ENCODE results near the gene CPNE9. TPM values are rescaled to one million over a fixed set of nuclear protein-coding genes. Genes with fewer than 3 reads are reported as not detected.

CPNE9 gene
- total RNA-seq, 1 donor from 2014 or later: 0.42 TPM

DNA sequence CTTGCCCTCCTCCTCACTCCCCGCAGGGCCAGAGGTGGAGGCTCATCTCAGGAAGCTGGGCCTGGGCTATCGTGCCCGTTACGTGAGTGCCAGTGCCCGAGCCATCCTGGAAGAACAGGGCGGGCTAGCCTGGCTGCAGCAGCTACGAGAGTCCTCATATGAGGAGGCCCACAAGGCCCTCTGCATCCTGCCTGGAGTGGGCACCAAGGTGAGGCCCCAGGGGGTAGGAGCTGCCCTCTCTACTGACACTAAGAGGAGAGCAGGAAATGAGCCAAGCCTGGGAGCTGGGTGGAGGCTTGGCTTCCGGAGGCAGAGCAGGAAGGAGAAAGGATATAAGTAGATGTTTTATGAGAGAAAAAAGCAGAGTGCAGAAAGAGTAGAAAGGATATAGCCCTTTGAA is 51.0 kb downstream of the CPNE9 start:
- peak overlapping the region; percentile 55 for H3K27ac Mint-ChIP-seq
- no peak for DNase-seq (ENCODE audit: low spot score in 2 of 2, unreplicated experiment in 2 of 2)
- H3K36me3 Mint-ChIP-seq: peaks cover 29% of the 10 kb centered on the region
- peaks cover 14% of the 10 kb centered on the region for H3K4me1 Mint-ChIP-seq
- no peaks in the 10 kb centered on the region for H3K27me3 Mint-ChIP-seq (ENCODE audit: low read depth)
- no peaks in the 10 kb centered on the region for H3K9me3 Mint-ChIP-seq
- TF ChIP-seq, protein P1, sequence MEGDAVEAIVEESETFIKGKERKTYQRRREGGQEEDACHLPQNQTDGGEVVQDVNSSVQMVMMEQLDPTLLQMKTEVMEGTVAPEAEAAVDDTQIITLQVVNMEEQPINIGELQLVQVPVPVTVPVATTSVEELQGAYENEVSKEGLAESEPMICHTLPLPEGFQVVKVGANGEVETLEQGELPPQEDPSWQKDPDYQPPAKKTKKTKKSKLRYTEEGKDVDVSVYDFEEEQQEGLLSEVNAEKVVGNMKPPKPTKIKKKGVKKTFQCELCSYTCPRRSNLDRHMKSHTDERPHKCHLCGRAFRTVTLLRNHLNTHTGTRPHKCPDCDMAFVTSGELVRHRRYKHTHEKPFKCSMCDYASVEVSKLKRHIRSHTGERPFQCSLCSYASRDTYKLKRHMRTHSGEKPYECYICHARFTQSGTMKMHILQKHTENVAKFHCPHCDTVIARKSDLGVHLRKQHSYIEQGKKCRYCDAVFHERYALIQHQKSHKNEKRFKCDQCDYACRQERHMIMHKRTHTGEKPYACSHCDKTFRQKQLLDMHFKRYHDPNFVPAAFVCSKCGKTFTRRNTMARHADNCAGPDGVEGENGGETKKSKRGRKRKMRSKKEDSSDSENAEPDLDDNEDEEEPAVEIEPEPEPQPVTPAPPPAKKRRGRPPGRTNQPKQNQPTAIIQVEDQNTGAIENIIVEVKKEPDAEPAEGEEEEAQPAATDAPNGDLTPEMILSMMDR (IDR thresholded peaks at IDR 0.05; ENCODE audit: unreplicated experiment): no peak
- H3K4me3 Mint-ChIP-seq: no peak overlapping the region

DNA sequence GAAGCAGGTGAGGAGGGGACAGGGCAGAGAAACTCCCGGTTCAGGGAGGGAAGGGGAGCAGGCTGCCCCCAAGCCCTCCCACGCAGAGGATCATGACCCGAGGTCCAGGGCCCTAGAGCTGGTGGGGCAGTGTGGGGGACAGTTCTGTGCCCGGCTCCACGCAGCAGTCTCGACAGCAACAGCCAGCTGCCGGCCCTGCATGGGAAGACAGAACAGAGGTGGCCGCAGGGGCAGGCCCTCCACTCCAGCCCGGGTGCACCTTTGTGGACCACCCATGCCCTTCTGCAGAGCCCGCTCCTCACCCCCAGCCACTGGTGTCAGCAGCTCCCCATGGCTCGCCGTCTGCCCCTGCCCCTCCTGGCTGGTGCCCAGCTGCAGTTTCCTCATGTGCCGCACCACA is 53.8 kb downstream of the CPNE9 start:
- no peak overlapping the region for H3K27ac Mint-ChIP-seq
- DNase-seq (ENCODE audit: low spot score in 2 of 2, unreplicated experiment in 2 of 2): no peak
- peaks cover 38% of the 10 kb centered on the region for H3K36me3 Mint-ChIP-seq
- no peaks in the 10 kb centered on the region for H3K4me1 Mint-ChIP-seq
- no peak overlapping the region for H3K4me3 Mint-ChIP-seq
- H3K9me3 Mint-ChIP-seq: no peaks in the 10 kb centered on the region
- TF ChIP-seq, protein P1 (IDR thresholded peaks at IDR 0.05; ENCODE audit: unreplicated experiment): no peak
- no peaks in the 10 kb centered on the region for H3K27me3 Mint-ChIP-seq (ENCODE audit: low read depth)

DNA sequence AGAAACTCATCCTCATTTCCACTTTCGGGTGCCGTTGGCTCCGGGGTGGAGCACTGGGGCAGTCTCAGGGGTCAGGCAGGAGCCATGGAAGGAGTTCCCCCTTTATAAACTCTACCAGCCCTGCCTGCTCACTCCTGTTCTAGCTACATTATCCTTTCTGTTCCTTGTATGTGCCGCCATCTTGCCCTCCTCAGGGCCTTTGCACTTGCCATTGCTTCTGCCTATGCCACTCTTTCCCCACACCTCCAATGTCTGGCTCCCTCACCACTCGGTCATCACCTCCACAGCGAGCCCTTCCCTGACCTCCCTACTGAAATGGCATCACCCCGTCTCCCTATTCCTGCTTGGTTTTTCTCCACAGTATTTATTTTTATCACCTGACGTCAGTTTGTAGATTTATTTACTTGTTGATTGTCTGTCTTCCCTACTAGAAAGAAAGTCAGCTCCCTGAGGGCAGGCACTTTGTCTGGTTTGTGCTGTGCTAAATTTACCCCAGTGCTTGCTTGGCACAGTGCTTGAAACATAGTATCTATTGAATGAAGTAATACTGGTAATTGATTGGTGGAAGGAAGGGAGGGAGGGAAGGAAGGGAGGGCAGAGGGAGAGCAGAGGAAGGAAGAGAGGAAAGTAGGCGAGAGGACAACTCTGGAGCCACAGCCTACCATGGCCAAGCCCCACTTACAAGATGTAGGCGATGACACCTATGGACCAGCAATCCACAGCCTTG is 57.3 kb downstream of the CPNE9 start:
- TF ChIP-seq, protein P1 (IDR thresholded peaks at IDR 0.05; ENCODE audit: unreplicated experiment): no peak
- H3K4me1 Mint-ChIP-seq: no peaks in the 10 kb centered on the region
- DNase-seq (ENCODE audit: low spot score in 2 of 2, unreplicated experiment in 2 of 2): no peak
- no peaks in the 10 kb centered on the region for H3K27me3 Mint-ChIP-seq (ENCODE audit: low read depth)
- peaks cover 35% of the 10 kb centered on the region for H3K36me3 Mint-ChIP-seq
- no peak overlapping the region for H3K27ac Mint-ChIP-seq
- no peaks in the 10 kb centered on the region for H3K9me3 Mint-ChIP-seq
- H3K4me3 Mint-ChIP-seq: no peak overlapping the region

DNA sequence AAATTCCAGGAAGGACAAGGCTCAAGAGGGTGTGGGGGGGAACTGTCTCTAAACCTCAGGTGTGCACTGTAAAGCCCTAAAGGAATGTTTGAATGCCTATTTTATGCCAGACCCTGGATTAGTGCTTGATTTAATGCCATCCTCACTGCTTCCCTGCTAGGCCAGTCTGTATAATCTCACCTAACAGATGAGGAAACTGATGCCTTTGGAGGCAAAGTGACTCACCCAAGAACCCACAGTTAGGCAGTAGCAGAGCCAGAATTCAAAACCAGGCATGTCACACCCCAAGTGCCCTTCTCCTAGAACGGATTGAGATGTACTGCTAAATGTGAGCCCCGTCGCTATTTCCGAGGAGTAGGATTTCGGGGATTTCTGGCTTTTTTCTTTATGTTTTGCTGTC is 58.3 kb downstream of the CPNE9 start:
- no peaks in the 10 kb centered on the region for H3K4me1 Mint-ChIP-seq

DNA sequence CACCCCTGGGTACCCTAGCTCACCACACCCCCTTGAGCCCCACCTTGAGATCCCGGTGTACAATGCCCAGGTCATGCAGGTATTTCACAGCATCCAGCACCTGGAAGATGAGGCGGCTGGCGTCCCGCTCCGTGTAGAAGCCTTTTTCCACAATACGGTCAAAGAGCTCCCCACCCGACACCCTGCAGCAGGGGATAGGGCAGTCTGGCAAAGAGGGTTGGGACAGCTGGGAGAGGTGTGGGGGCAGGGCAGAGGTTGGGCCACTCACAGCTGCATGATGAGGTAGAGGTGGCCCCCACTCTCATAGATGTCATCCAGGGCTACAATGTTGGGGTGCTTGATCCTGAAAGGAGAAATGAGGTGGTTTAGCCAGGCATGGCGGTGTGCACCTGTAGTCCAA is 59.2 kb downstream of the CPNE9 start:
- Mint-ChIP-seq H3K9me3 (no peaks in the 10 kb centered on the region), H3K27me3 (ENCODE audit: low read depth) (no peaks in the 10 kb centered on the region), H3K36me3 (peaks cover 29% of the 10 kb centered on the region), H3K27ac (no peak overlapping the region), H3K4me3 (no peak overlapping the region), H3K4me1 (no peaks in the 10 kb centered on the region)
- DNase-seq (ENCODE audit: low spot score in 2 of 2, unreplicated experiment in 2 of 2): no peak
- TF ChIP-seq, protein P1 (IDR thresholded peaks at IDR 0.05; ENCODE audit: unreplicated experiment): no peak

More for the DNA sequence above, 58.3 kb downstream of the CPNE9 start:
- no peaks in the 10 kb centered on the region for H3K27me3 Mint-ChIP-seq (ENCODE audit: low read depth)
- no peak overlapping the region for H3K27ac Mint-ChIP-seq
- no peaks in the 10 kb centered on the region for H3K9me3 Mint-ChIP-seq
- no peak for DNase-seq (ENCODE audit: low spot score in 2 of 2, unreplicated experiment in 2 of 2)
- peaks cover 29% of the 10 kb centered on the region for H3K36me3 Mint-ChIP-seq
- TF ChIP-seq, protein P1 (IDR thresholded peaks at IDR 0.05; ENCODE audit: unreplicated experiment): no peak
- H3K4me3 Mint-ChIP-seq: no peak overlapping the region
